ENCODE measurements around the gene MFN2.

Gene MFN2

DNA sequence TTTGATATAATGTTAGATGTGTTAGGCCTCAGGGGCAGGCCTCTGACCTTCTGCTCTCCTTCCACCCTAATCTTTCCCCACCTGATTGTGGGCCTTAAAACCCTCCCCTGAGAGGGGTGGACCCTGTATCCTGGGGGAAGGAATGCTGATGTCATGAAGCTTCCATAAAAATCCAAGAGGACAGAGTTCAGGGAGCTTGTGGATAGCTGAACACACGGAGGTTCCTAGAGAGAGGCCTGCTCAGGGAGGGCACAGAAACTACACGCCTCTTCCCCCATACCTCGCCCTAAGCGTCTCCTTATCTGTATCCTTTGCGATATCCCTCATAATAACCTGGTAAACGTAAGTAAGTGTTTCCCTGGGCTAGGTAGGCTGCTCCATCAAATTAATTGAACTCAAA, 4.3 kb downstream of the MFN2 start:
- H3K27ac ChIP-seq (ENCODE audit: insufficient read depth in 1 of 2, low read depth in 1 of 2, low read length in 2 of 2, poor library complexity in 1 of 2, severe bottlenecking in 2 of 2), result no peak overlapping the region
- ChIA-PET CTCF (interaction anchor here (1.3 kb wide), 2 partner anchors 8 to 75 kb away, joined by 3 to 4 read pairs; no protein-coding TSS in a partner anchor), POLR2A (interaction anchor here (1.2 to 8.0 kb wide), 2 partner anchors 15 to 76 kb away, joined by 3 to 74 read pairs; no protein-coding TSS in a partner anchor)
- peaks cover 9 to 33% (median 15%) of the 10 kb centered on the region in 4 experiments for H3K4me1 ChIP-seq (ENCODE audit: control extremely low read depth in 1 of 4, control insufficient read depth in 4 of 4, insufficient read depth in 4 of 4, low read length in 3 of 4)
- H3K27me3 ChIP-seq (replicated peaks in 2 of 5; ENCODE audit: control insufficient read depth in 4 of 5, insufficient read depth in 5 of 5, low read length in 4 of 5), result no peaks in the 10 kb centered on the region
- WGBS (ENCODE audit: insufficient coverage), result 100% methylated on average over 6 of the region's 6 CpGs
- H3K4me3 ChIP-seq (ENCODE audit: control insufficient read depth in 1 of 7, extremely low read depth in 1 of 7, insufficient read depth in 4 of 7, low read depth in 2 of 7, low read length in 6 of 7), result no peak overlapping the region
- H3K36me3 ChIP-seq (ENCODE audit: control insufficient read depth in 4 of 4, insufficient read depth in 4 of 4, low read length in 3 of 4), result peaks cover 16 to 52% (median 37%) of the 10 kb centered on the region in 4 experiments
- DNase-seq, result no peak
- no peaks in the 10 kb centered on the region for H3K9me3 ChIP-seq (ENCODE audit: control extremely low read depth in 1 of 5, control insufficient read depth in 4 of 5, insufficient read depth in 2 of 5, low read depth in 1 of 5, low read length in 4 of 5)

- peaks cover 9 to 30% (median 11%) of the 10 kb centered on the region in 4 experiments for H3K4me1 ChIP-seq (ENCODE audit: control extremely low read depth in 1 of 4, control insufficient read depth in 4 of 4, insufficient read depth in 4 of 4, low read length in 3 of 4)
These were observed 4.9 kb downstream of the MFN2 start for GRCh38 chr1:11985171-11985570.

GRCh38 chr1:11985851-11986250, 5.6 kb downstream of the MFN2 start:
- Histone ChIP-seq H3K27ac (ENCODE audit: insufficient read depth in 1 of 2, low read depth in 1 of 2, low read length in 2 of 2, poor library complexity in 1 of 2, severe bottlenecking in 2 of 2) (no peak overlapping the region), H3K9me3 (ENCODE audit: control extremely low read depth in 1 of 5, control insufficient read depth in 4 of 5, insufficient read depth in 2 of 5, low read depth in 1 of 5, low read length in 4 of 5) (no peaks in the 10 kb centered on the region), H3K27me3 (replicated peaks in 2 of 5; ENCODE audit: control insufficient read depth in 4 of 5, insufficient read depth in 5 of 5, low read length in 4 of 5) (no peaks in the 10 kb centered on the region), H3K4me3 (ENCODE audit: control insufficient read depth in 1 of 7, extremely low read depth in 1 of 7, insufficient read depth in 4 of 7, low read depth in 2 of 7, low read length in 6 of 7) (peak overlapping the region in 1 of 7 experiments; percentile 31), H3K36me3 (ENCODE audit: control insufficient read depth in 4 of 4, insufficient read depth in 4 of 4, low read length in 3 of 4) (peaks cover 19 to 65% (median 49%) of the 10 kb centered on the region in 4 experiments), H3K4me1 (ENCODE audit: control extremely low read depth in 1 of 4, control insufficient read depth in 4 of 4, insufficient read depth in 4 of 4, low read length in 3 of 4) (peaks cover 7 to 26% (median 9%) of the 10 kb centered on the region in 4 experiments)
- POLR2A ChIA-PET, result interaction anchor here (8.0 kb wide), 1 partner anchor 77 kb away, joined by 74 read pairs; no protein-coding TSS in a partner anchor
- no peak for DNase-seq
- 87% methylated on average over 7 of the region's 7 CpGs for WGBS (ENCODE audit: insufficient coverage)
- CTCF ChIA-PET, result no interaction called here

More at GRCh38 chr1:11985171-11985570, 4.9 kb downstream of the MFN2 start:
- H3K9me3 ChIP-seq (ENCODE audit: control extremely low read depth in 1 of 5, control insufficient read depth in 4 of 5, insufficient read depth in 2 of 5, low read depth in 1 of 5, low read length in 4 of 5), result no peaks in the 10 kb centered on the region
- H3K4me3 ChIP-seq (ENCODE audit: control insufficient read depth in 1 of 7, extremely low read depth in 1 of 7, insufficient read depth in 4 of 7, low read depth in 2 of 7, low read length in 6 of 7), result no peak overlapping the region
- ChIA-PET POLR2A (interaction anchor here (1.2 to 8.0 kb wide), 2 partner anchors 14 to 76 kb away, joined by 3 to 74 read pairs; no protein-coding TSS in a partner anchor), CTCF (no interaction called here)
- H3K27ac ChIP-seq (ENCODE audit: insufficient read depth in 1 of 2, low read depth in 1 of 2, low read length in 2 of 2, poor library complexity in 1 of 2, severe bottlenecking in 2 of 2), result no peak overlapping the region
- DNase-seq, result no peak
- H3K36me3 ChIP-seq (ENCODE audit: control insufficient read depth in 4 of 4, insufficient read depth in 4 of 4, low read length in 3 of 4), result peaks cover 16 to 58% (median 43%) of the 10 kb centered on the region in 4 experiments
- H3K27me3 ChIP-seq (replicated peaks in 2 of 5; ENCODE audit: control insufficient read depth in 4 of 5, insufficient read depth in 5 of 5, low read length in 4 of 5), result no peaks in the 10 kb centered on the region
- 100% methylated on average over 1 of the region's 3 CpGs for WGBS (ENCODE audit: insufficient coverage)

GRCh38 chr1:11989669-11990068, 9.4 kb downstream of the MFN2 start:
- Histone ChIP-seq H3K4me1 (ENCODE audit: control extremely low read depth in 1 of 4, control insufficient read depth in 4 of 4, insufficient read depth in 4 of 4, low read length in 3 of 4) (peaks cover 0 to 10% (median 3%) of the 10 kb centered on the region in 4 experiments), H3K27me3 (replicated peaks in 2 of 5; ENCODE audit: control insufficient read depth in 4 of 5, insufficient read depth in 5 of 5, low read length in 4 of 5) (no peaks in the 10 kb centered on the region), H3K4me3 (ENCODE audit: control insufficient read depth in 1 of 7, extremely low read depth in 1 of 7, insufficient read depth in 4 of 7, low read depth in 2 of 7, low read length in 6 of 7) (no peak overlapping the region), H3K36me3 (ENCODE audit: control insufficient read depth in 4 of 4, insufficient read depth in 4 of 4, low read length in 3 of 4) (peaks cover 23 to 63% (median 55%) of the 10 kb centered on the region in 4 experiments), H3K27ac (ENCODE audit: insufficient read depth in 1 of 2, low read depth in 1 of 2, low read length in 2 of 2, poor library complexity in 1 of 2, severe bottlenecking in 2 of 2) (no peak overlapping the region), H3K9me3 (ENCODE audit: control extremely low read depth in 1 of 5, control insufficient read depth in 4 of 5, insufficient read depth in 2 of 5, low read depth in 1 of 5, low read length in 4 of 5) (no peaks in the 10 kb centered on the region)
- POLR2A ChIA-PET, result no interaction called here
- CTCF ChIA-PET, result interaction anchor here (0.8 kb wide), 1 partner anchor 12 kb away, joined by 3 read pairs; no protein-coding TSS in a partner anchor
- 100% methylated on average over 6 of the region's 7 CpGs for WGBS (ENCODE audit: insufficient coverage)
- no peak for DNase-seq

DNA sequence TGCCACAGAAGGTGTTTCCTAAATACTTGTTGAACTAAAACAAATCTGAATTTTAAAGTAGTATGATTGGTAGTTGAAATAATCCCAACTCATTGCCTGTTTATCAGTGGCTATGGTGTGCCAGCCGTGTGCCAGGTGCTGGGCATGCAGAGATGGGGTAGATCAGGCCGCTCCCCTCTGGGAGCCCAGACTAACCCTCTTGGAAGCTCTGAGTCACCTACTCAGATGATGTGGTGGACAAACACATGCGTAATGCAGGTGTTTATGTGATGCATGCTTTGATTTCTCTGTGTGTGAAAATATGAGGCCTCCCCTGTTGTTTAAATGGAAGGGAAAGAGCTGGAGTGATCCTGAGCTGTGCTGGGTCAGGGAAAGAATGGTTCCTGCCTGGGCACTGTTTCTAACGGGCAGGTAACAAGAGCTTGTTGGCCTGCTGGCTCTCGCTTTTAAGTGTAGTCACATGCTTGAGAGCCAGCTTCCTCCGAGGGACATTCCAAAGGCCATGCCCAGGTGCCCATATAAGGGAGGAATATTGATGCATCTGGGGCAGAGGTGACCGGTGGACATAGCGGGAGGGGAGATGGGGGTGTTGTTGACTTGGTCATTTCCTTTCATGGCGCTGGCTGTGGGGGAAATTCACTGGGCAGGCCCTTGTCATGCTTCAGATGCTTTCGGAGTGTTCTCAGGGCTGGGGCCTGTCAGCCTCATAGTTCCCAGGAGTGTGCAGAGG, 10.2 kb downstream of the MFN2 start:
- Histone ChIP-seq H3K9me3 (ENCODE audit: control extremely low read depth in 1 of 5, control insufficient read depth in 4 of 5, insufficient read depth in 2 of 5, low read depth in 1 of 5, low read length in 4 of 5) (no peaks in the 10 kb centered on the region), H3K27ac (ENCODE audit: insufficient read depth in 1 of 2, low read depth in 1 of 2, low read length in 2 of 2, poor library complexity in 1 of 2, severe bottlenecking in 2 of 2) (no peak overlapping the region), H3K4me3 (ENCODE audit: control insufficient read depth in 1 of 7, extremely low read depth in 1 of 7, insufficient read depth in 4 of 7, low read depth in 2 of 7, low read length in 6 of 7) (no peak overlapping the region), H3K27me3 (replicated peaks in 2 of 5; ENCODE audit: control insufficient read depth in 4 of 5, insufficient read depth in 5 of 5, low read length in 4 of 5) (no peaks in the 10 kb centered on the region), H3K4me1 (ENCODE audit: control extremely low read depth in 1 of 4, control insufficient read depth in 4 of 4, insufficient read depth in 4 of 4, low read length in 3 of 4) (peaks cover 0 to 8% (median 3%) of the 10 kb centered on the region in 4 experiments), H3K36me3 (ENCODE audit: control insufficient read depth in 4 of 4, insufficient read depth in 4 of 4, low read length in 3 of 4) (peaks cover 25 to 65% (median 56%) of the 10 kb centered on the region in 4 experiments)
- no peak for DNase-seq
- CTCF ChIA-PET, result no interaction called here
- 97% methylated on average over 9 of the region's 10 CpGs for WGBS (ENCODE audit: insufficient coverage)
- POLR2A ChIA-PET, result interaction anchor here (0.6 kb wide), 1 partner anchor 15 kb away, joined by 3 read pairs; no protein-coding TSS in a partner anchor

DNA sequence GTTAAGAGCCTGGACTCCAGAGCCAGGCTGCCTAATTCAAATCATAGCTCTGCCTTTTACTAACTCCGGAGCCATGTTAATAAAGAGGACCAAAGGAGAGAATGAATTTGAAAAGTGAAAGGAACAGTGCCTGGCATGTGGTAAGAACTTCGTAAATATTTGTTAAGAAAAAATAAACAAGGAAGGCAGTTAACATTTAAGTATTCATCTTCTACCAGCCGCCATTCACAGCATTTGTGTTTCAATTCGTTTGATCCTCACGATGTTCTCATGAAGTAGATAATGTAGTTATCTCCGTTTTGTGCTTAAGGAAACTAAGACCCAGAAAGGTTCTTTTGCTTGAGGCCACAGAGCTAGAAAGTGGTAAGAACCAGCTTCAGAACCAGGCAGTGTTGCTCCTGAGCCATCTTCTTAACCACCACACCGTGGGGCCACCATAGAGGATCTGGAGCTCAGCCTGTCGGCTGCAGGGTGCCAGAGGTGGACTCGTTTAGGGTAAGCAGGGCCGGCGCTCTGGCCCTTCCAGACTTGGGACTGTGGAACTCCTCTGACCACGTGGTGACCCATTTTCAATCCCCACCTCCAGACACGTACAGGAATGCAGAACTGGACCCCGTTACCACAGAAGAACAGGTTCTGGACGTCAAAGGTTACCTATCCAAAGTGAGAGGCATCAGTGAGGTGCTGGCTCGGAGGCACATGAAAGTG, 11.9 kb downstream of the MFN2 start:
- ChIA-PET POLR2A (no interaction called here), CTCF (interaction anchor here (1.0 kb wide), 1 partner anchor 8 kb away, joined by 3 read pairs; no protein-coding TSS in a partner anchor)
- H3K36me3 ChIP-seq (ENCODE audit: control insufficient read depth in 4 of 4, insufficient read depth in 4 of 4, low read length in 3 of 4), result peaks cover 21 to 72% (median 63%) of the 10 kb centered on the region in 4 experiments

More for the DNA sequence above, 11.9 kb downstream of the MFN2 start:
- H3K27me3 ChIP-seq (replicated peaks in 2 of 5; ENCODE audit: control insufficient read depth in 4 of 5, insufficient read depth in 5 of 5, low read length in 4 of 5), result no peaks in the 10 kb centered on the region
- H3K9me3 ChIP-seq (ENCODE audit: control extremely low read depth in 1 of 5, control insufficient read depth in 4 of 5, insufficient read depth in 2 of 5, low read depth in 1 of 5, low read length in 4 of 5), result no peaks in the 10 kb centered on the region
- no peak overlapping the region for H3K4me3 ChIP-seq (ENCODE audit: control insufficient read depth in 1 of 7, extremely low read depth in 1 of 7, insufficient read depth in 4 of 7, low read depth in 2 of 7, low read length in 6 of 7)
- DNase-seq, result no peak
- no peaks in the 10 kb centered on the region for H3K4me1 ChIP-seq (ENCODE audit: control extremely low read depth in 1 of 4, control insufficient read depth in 4 of 4, insufficient read depth in 4 of 4, low read length in 3 of 4)
- H3K27ac ChIP-seq (ENCODE audit: insufficient read depth in 1 of 2, low read depth in 1 of 2, low read length in 2 of 2, poor library complexity in 1 of 2, severe bottlenecking in 2 of 2), result no peak overlapping the region
- 95% methylated on average over 14 of the region's 16 CpGs for WGBS (ENCODE audit: insufficient coverage)

All from common myeloid progenitor, CD34-positive (primary cell).